HG02759 (cell line): ENCODE results near the gene PDLIM4.
A peak's percentile ranks its signal among the peaks of the same experiment; 100 is the strongest.

Experiments
- ATAC-seq: cut with Tn5 transposase; IDR thresholded peaks from one replicate; pipeline ENCODE4 v1.9.1; 2021; ENCODE audit warnings: mild to moderate bottlenecking, moderate library complexity; ENCODE audit not compliant: unreplicated experiment

The PDLIM4 gene

DNA sequence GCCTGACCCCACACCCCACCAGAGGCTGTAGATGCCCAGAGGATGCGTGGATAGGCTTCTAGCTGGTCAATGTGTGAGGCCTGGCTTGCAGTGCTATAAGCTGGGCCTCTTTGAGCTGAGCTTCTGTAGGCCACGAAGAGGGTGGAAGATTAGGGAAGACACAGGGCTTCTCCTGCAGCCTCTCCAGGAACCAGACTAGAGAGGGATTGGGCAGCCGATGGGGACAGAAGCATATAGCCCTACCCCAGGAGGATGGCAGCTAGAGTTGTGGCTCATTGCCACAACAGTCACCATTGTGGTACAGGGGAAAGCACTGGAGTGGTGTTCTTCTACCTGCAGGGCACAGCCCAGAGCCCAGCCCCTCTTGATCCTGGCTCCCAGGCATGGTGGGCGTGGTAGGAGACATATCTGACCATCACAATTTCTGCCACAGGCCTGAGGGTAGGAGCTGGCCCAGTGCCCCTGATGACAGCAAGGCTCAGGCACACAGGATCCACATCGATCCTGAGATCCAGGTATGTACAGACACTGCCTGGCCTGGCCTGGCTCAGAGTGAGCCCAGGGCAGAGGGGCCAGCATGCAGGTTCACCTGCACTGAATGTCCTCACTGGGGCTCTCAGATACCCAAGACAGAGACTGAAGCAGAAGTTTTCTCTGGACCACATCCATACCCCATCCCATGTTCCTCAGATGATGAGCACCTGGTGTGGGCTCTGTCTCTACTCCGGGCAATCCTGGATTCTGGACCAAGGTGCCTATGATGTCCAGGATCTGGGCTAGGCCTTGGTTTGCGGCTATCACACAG is 8.7 kb downstream of the PDLIM4 start:
- no peak for ATAC-seq

DNA sequence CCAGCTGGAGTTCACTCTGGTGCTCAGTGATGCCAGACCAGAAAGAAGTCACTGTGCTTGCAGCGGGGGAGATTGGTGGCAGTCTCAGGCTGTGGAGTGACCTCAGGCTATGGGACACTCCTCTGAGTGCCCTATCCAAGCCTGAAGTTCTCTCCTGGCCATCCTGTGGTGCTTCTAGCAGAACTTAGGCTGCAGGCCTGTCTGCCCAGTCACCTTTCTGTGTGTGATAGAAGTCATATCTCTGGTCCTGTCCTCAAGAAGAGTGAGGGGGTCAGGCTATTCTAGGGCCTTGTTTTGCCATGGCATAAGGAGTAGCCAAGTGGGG is 9.3 kb downstream of the PDLIM4 start:
- ATAC-seq = no peak

DNA sequence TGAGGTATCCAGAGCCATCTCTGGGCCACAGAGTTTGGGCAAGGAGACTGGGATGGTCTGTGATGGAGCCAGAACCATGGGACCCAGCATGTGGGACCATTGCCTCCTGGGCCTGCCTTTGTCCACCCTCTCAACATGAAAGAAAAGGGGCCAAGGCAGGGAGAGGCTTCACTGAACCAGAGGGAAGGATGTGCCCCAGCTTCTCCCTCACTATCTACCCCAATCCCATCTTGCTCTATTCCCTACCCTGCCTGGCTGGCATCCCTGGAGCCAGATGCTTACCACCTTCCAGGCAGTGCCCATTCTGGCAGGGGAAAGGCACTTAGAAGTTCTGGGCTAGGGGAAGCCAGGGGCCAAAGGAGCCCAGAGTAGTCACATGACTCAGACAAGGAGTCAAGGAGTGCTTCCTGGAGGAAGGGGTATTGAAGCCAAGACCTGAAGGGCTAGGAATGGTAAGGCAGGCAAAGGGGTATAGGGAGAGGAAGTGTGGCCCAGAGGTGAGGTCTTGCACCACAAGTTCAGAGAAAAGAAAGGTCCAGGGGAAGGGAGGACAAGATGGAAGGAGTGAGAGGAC is 9.8 kb downstream of the PDLIM4 start:
- ATAC-seq = no peak

DNA sequence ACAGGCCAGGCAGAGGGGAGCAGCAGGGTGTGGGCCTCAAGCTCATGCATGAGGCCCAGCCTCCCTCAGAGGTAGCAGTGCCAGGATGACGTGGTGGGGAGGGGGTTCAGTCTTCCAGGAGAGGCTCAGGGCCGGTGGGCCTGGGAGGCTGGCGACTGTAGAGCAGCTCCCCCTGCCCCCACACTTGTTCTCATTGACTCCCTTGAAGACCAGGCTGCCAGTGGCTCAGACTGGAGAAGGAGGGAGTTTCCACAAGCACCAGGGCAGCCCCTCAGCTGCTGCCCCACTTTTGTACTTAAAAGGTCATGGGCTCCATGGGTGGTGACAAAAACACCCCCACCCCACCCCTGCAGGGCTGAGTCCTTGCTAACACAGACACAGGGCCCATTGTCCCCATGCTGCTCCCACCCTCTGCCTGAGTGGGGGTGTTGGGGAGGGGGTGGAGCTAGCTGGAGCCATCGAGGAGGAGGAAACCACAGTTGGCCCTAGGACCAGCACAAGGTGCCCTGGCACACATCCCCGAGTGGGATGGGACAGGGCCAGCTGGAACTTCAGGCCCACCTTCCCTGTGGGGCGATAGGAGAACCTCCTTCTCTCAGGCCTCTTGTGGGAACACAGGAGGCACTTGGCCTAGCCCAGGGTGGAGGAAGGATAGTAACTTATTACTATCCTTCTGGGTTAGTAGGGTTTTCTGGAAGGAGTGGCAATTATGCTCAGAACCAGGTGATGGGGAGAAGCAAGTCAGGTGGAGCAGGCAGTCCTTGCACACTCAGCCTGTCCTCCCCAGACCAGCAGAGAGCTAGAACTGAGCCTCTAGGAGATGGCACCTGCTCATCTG is 10.7 kb downstream of the PDLIM4 start:
- ATAC-seq = peak; percentile 40

DNA sequence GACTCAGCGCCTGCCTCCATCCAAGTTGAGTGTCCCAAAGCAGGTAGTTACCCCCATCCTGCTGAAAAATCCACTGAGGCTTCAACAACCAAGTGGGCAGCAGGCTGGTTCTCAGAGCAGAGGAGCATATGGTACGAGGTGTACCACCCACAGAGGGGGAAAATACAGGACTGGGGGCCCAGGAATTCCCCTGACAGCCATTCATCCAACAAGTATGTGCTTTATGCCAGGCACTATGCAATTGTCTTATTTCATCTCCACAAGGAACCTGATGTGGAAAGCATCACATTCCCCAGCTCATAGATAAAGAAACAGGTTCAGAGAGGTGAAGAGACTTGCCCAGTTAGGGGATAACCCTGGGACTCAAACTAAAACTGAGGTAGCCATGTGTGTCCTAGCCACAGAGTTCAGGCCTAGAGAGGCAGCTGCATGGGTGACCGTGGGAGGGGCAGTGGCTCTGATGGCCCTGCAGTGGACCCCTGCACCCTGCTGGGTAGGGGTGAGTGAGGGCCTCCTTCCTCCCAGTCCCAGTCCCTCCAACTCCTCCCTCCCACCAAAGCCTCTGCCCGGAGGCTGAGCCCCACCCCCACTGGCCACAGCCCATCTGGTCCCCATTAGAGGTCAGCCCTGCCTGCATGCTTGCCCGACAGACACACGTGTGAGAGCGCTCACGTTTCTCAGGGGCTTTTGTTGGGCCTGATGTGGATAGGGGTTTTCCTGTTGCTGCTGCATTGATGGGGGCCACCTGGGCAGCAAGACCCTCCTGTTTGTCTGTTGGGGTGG is 11.5 kb downstream of the PDLIM4 start:
- peak; percentile 76 for ATAC-seq

DNA sequence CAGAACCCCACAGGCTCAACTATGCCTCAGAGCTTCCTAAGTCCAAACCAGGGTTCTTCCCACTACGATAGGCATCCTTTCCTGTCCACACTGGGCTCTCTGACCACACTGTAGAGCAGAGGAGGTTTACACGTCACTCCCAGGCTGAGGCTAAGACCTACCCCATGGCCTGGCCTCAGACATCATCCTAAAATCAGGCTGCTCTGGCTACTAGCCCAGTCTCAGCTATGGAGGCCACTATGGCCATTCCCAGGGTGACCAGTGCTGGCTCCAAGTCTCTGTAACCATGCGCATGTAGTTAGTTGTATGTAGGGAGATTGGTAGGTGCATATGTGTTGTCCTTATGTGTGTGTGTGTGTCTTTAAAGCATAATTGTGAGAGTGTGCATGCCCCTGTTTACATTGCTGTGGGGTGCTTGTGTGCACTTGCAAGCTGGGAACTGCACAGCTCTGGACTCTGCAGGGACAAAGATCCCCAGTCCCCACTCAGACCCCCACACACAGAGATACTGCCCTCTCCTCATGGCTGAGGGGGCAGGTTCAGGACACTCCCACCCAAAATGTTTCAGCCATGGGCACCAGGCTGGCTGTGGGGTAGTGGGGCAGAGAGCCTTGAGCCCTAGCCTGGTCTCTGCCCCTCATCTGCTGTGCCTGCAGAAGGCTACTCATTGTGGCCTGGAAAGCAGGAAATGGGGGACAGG is 12.3 kb downstream of the PDLIM4 start:
- no peak for ATAC-seq

DNA sequence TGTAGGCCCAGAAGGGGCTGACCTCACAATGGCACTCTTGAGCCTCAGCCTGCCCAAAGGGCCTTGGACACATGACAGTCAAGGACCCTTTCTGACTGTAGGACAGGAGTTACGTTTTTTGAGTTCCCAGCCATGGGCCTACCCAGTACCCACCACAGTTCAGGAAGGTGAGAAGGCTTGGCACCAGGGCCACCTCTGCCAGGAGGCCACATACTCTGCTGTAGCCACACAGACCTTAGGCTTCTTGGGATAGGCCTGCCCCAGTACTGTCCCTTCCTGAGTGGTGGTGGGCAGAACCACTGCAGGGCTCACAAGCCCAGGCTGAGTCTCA is 12.8 kb downstream of the PDLIM4 start:
- ATAC-seq = no peak

DNA sequence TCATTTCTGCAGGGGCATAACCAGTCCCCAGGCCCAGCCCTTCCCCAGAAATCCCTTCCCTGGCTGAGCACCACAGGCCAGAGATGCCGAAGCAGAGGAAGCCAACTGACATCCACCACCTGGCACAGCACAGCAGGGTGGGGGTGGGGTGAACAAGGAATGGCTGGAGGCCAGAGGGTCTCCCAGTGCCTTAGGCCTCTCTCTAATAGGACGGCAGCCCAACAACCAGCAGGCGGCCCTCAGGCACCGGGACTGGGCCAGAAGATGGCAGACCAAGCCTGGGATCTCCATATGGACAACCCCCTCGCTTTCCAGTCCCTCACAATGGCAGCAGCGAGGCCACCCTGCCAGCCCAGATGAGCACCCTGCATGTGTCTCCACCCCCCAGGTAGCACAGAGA is 13.2 kb downstream of the PDLIM4 start:
- ATAC-seq = no peak

DNA sequence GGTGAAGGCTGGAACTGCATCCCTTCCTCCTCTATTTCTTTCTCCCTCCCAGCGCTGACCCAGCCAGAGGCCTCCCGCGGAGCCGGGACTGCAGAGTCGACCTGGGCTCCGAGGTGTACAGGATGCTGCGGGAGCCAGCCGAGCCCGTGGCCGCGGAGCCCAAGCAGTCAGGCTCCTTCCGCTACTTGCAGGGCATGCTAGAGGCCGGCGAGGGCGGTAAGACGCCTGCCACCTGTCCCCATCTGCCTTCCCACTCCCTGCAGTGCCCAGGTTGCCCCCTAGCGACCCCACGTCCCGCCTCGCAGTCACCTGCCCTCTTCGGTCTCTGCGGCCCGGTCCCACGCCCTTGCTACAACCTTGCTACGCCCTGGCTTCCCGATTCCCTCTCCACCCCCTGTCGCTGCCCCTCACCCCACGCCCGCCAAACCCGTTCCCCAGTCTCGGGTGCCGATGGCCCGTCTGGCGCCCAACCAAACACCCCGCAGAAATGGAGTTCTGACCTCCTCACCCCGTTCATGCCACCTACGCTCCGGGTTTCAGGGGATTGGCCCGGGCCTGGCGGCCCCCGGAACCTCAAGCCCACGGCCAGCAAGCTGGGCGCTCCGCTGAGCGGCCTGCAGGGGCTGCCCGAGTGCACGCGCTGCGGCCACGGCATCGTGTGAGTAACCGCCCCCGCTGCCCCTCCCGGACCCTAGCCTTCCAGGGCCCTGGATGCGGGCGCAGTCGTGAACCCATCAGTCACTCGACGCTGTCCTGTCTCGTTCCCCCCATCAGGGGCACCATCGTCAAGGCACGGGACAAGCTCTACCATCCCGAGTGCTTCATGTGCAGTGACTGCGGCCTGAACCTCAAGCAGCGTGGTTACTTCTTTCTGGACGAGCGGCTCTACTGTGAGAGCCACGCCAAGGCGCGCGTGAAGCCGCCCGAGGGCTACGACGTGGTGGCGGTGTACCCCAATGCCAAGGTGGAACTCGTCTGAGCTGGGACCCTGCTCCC is 14.1 kb downstream of the PDLIM4 start:
- no peak for ATAC-seq

DNA sequence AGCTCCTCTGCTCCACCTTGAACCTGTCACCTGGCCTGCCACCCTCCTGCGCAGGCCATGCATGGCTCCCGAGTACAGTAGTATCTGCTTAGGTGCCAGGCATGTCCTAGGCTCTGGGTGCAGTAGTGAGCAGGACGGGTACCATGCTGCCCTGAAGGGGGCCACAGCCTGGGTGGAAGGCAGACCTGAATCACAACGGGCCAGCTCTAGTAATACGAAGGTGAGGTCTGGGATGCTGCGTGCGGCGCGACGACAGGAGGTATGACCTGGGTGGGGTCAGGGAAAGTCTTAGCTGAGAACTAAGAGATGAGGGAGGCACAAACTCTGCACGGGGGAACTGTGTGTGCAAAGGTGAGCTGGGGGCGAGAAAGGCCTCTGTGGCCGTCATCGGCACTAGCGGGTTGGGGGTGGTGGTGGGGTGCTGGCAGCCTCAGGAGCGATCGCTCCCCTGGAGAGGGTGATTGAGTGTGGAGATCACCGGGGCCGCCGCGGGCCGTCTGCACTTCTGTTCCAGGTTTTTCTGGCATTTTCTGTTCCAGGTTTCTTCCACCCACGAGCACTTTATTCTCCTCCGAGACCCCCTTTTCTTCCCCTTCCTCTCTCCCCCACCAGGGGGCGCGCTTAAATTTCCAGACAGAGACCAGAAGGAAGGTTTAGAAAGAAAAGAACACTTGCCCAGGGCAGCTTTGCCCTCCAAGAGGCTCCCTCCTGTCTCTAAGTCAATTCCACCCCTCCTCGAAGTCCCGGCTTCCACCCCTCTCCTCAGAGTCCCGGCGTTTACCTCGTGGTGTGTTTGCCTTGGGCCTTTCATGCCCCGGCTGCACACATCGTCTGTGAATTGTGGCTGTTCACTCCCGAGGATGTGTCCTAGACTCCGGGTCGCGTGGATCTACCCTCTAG is 15.1 kb downstream of the PDLIM4 start:
- no peak for ATAC-seq

DNA sequence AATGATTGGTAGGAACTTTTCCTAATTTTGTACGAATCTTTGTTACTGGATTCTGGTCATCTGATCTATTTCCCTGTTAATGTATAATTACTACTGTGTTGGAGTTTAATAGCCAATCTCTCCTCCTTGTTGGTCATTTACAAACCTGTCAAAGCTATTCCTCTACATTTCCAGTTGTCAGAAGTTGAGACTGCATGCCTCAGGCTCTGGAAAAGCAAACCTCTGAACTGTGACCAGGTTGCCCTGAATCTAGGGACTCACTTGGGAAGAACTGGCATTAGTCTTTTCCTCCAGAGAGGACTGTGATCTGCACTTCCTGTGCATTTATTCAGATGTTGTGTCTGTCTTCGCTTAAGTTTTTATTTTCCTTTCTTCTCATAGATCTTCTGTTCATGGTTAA is 16.1 kb downstream of the PDLIM4 start:
- ATAC-seq = no peak

DNA sequence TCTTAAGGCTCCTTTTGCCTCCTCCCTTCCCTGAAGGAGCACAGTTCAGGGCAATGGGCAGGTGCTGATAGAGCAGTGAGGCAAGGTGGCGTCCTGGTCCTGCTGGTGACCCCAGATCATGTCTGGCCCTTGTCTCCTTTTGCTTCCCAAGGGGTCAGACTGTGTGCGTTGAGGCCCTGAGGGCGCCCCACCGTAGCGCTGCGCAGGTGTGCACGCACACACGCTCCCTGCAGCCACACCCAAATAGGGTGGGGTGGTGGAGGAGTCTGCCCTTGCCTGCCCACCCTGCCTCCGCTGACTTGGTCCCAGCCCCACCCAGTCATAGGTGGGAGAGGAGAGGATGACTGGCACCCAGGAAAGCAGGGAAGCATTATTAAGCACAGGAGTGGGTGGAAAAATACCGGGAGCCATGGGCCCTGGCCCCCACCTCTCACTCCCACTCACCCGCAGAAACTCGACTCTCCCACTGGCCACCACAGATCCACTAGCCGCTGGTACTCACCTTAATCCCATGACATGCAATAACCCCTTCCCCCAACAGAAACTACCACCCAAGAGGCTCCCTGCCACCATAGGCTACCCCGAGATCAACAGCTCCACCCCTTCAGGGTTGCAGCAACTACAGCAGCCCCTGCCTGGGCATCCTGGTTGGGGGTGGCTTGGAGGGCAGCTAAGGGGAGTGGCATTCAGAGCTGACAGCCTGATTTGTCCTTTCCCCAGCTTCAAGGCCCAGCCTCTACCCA is 16.7 kb downstream of the PDLIM4 start:
- no peak for ATAC-seq

DNA sequence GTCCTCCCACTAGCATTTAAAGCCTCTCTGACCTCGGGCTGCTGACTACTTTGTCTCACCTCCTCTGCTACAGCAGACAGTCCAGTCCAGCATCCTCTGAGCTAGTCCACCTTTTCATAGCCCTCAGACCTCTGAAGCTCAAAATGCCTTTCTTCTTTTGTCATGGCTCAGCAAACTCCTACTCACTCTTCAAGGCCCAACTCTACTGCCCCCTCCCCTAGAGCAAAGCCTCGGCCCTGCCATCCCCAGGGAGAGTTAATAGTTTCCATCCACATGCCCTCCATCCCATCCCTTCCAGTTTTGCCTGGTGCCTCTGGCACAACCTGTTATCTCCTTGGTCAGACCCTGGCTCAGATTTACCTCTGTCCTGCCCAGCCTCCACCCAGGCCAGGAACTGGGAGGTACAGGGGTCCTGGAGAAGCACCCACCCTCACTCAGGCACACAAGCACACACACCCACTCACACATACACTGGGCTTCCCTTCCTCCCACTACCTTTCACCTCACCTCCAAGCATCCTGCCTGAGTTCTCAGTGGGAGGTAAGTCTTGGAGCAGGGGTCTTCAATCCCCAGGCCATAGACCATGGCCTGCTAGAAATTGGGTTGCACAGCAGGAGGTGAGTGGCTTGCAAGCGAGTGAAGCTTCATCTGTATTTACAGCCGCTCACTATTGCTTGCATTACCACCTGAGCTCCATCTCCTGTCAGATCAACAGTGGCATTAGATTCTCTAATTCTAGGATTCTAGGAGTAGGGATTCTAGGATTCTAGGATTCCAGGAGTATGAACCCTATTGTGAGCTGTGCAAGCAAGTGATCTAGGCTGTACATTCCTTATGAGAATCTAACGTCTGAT is 18.1 kb downstream of the PDLIM4 start:
- no peak for ATAC-seq

DNA sequence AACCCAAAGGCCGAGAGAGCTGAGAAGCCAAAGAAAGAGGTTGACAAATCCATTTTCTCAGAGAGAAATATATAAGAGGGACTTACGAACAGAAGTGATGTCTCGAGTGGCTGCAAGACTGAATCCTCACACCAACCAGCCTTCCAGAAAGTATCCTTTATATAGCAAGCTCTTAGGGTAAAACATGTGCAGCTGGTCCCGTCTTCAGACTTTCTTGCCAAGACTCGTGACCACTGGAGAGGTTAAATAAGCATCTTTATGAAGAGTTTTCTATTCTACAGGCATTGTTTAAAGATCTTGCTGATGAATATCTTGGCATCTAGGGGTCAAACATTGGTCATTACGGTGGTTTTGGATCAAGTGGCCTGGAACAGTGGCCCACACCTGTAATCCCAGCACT is 19.8 kb downstream of the PDLIM4 start:
- no peak for ATAC-seq

DNA sequence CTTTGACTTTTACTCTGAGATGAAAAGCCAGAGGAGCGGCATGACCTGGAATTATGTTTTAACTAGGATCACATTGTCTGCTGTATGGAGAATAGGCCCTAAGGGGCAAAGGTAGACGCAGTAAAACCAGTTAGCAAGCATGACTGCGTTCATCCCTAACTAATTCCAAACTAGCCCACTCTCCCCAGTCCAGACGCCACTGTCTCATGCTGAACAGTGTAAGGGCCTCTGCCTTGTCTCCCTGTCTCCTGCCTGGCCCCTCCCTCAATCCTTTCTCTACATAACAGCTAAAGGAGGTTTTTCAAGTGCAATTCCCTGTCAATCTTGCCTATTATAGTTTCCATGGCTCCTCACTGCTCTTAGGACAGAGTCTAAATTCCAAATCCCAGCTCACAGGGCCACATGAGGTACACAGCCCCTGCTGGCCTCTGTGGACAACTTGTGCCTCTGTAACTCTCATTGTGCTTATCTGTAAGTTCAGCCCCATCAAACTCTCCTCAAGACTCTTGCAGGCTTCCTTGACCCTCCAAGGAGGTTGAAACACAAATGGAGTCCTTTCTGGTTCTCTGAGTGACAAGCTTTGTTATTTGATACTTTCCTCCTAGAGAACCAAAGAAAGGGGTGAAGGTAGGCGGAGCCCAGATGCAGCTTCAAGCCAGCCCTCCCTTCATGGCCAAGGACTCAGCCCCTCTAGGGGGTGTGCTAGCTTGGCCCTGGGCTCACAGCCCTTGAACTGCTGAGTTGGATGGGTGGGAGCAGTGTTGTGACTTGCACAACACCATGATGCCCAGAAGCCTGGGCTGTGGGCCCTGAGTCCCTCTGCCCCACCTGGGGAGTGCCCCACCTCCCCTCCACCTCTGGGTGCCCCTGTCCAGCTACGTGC is 20.7 kb downstream of the PDLIM4 start:
- no peak for ATAC-seq

DNA sequence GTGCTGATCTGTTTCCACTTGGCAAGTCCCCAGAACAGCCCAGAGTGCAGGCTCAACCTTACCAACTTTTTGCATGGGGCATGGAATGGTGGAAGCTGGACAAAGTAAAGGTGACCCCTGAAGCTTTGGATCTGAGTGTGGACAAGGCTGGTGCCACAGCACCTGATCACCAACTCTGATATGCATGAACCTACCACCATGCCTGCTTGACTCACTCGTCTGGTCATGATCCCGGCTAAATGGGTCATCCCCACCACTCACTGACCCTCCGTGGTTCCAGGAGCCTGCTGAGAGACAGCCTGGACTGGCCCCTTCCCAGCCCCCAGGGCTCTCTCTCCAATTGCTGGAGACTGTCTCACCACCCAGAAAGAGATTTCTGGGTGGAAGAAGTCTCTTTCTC is 22.3 kb downstream of the PDLIM4 start:
- no peak for ATAC-seq
